ENCODE results near the gene TBC1D2.
"Not testable (repeated sequence)": the region's sequence is repeated elsewhere in the genome, so short reads cannot be mapped to it uniquely, and the experiment has no call there.

TBC1D2 gene

GRCh38 chr9:98187926-98188325 lies 67.5 kb downstream of the TBC1D2 start:
- no peak for DNase-seq (ENCODE audit: low read depth)

GRCh38 chr9:98186236-98186635 lies 69.2 kb downstream of the TBC1D2 start:
- no peak for DNase-seq (ENCODE audit: low read depth)

GRCh38 chr9:98185611-98186171 lies 69.8 kb downstream of the TBC1D2 start:
- no peak for DNase-seq (ENCODE audit: low read depth)

GRCh38 chr9:98185021-98185567 lies 70.4 kb downstream of the TBC1D2 start:
- DNase-seq (ENCODE audit: low read depth): no peak

- no peak for DNase-seq (ENCODE audit: low read depth)
Observed at GRCh38 chr9:98184326-98184725, 71.1 kb downstream of the TBC1D2 start.

- no peak for DNase-seq (ENCODE audit: low read depth)
Observed at GRCh38 chr9:98182889-98183599, 72.4 kb downstream of the TBC1D2 start.

GRCh38 chr9:98182069-98182820 lies 73.2 kb downstream of the TBC1D2 start:
- no peak for DNase-seq (ENCODE audit: low read depth)

- no peak for DNase-seq (ENCODE audit: low read depth)
Observed at GRCh38 chr9:98181746-98182068, 73.7 kb downstream of the TBC1D2 start.

- DNase-seq (ENCODE audit: low read depth): no peak
Observed at GRCh38 chr9:98180996-98181395, 74.5 kb downstream of the TBC1D2 start.

- DNase-seq (ENCODE audit: low read depth): no peak
Observed at GRCh38 chr9:98178874-98179850, 76.3 kb downstream of the TBC1D2 start.

- DNase-seq (ENCODE audit: low read depth): no peak
Observed at GRCh38 chr9:98176391-98177259, 78.8 kb downstream of the TBC1D2 start.

GRCh38 chr9:98175762-98176161 lies 79.7 kb downstream of the TBC1D2 start:
- DNase-seq (ENCODE audit: low read depth): no peak

GRCh38 chr9:98175028-98175569 lies 80.3 kb downstream of the TBC1D2 start:
- DNase-seq (ENCODE audit: low read depth): no peak

- DNase-seq (ENCODE audit: low read depth): not testable (repeated sequence)
Observed at GRCh38 chr9:98174502-98174918, 80.9 kb downstream of the TBC1D2 start.

GRCh38 chr9:98173181-98173580 lies 82.3 kb downstream of the TBC1D2 start:
- no peak for DNase-seq (ENCODE audit: low read depth)

- no peak for DNase-seq (ENCODE audit: low read depth)
Observed at GRCh38 chr9:98172604-98173003, 82.8 kb downstream of the TBC1D2 start.

GRCh38 chr9:98171176-98171925 lies 84.1 kb downstream of the TBC1D2 start:
- no peak for DNase-seq (ENCODE audit: low read depth)

- DNase-seq (ENCODE audit: low read depth): no peak
Observed at GRCh38 chr9:98168941-98169488, 86.4 kb downstream of the TBC1D2 start.

- DNase-seq (ENCODE audit: low read depth): no peak
Observed at GRCh38 chr9:98168153-98168780, 87.2 kb downstream of the TBC1D2 start.
